ENCODE measurements around the gene EXOC3L4.
A peak's percentile ranks its signal among the peaks of the same experiment; 100 is the strongest.

EXOC3L4 gene

GRCh38 chr14:103122585-103122946 is 28.0 kb downstream of the EXOC3L4 start:
- peaks cover 0 to under 1% of the 10 kb centered on the region in 2 experiments; a peak in 1 of 3 replicates for H3K36me3 ChIP-seq (ENCODE audit: control insufficient read depth in 2 of 2, insufficient read depth in 1 of 2, low read length in 2 of 2)
- no peaks in the 10 kb centered on the region for H3K9me3 ChIP-seq (ENCODE audit: control insufficient read depth, insufficient read depth, low read depth, low read length)
- POLR2A ChIA-PET, result no interaction called here
- CTCF ChIA-PET, result no interaction called here
- H3K27ac ChIP-seq (ENCODE audit: extremely low read depth, low read depth, low read length), result peak overlapping the region; percentile 85
- no peak for TF ChIP-seq HOXC10 (CRISPR knock-in tag; IDR thresholded peaks at IDR 0.05)
- TF ChIP-seq, protein P1, sequence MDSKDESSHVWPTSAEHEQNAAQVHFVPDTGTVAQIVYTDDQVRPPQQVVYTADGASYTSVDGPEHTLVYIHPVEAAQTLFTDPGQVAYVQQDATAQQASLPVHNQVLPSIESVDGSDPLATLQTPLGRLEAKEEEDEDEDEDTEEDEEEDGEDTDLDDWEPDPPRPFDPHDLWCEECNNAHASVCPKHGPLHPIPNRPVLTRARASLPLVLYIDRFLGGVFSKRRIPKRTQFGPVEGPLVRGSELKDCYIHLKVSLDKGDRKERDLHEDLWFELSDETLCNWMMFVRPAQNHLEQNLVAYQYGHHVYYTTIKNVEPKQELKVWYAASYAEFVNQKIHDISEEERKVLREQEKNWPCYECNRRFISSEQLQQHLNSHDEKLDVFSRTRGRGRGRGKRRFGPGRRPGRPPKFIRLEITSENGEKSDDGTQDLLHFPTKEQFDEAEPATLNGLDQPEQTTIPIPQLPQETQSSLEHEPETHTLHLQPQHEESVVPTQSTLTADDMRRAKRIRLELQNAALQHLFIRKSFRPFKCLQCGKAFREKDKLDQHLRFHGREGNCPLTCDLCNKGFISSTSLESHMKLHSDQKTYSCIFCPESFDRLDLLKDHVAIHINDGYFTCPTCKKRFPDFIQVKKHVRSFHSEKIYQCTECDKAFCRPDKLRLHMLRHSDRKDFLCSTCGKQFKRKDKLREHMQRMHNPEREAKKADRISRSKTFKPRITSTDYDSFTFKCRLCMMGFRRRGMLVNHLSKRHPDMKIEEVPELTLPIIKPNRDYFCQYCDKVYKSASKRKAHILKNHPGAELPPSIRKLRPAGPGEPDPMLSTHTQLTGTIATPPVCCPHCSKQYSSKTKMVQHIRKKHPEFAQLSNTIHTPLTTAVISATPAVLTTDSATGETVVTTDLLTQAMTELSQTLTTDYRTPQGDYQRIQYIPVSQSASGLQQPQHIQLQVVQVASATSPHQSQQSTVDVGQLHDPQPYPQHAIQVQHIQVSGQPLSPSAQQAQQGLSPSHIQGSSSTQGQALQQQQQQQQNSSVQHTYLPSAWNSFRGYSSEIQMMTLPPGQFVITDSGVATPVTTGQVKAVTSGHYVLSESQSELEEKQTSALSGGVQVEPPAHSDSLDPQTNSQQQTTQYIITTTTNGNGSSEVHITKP (tag by site-specific recombination; IDR thresholded peaks at IDR 0.05), result 0 out of 2 replicates have a peak, but pooled peaks have one; percentile 5
- peak; percentile 9; the same call in 1 of the 2 replicates for TF ChIP-seq ZNF335 (tag by site-specific recombination; conservative IDR thresholded peaks at IDR 0.05)
- no peak overlapping the region for H3K4me3 ChIP-seq (ENCODE audit: low read depth, low read length)
- peaks cover 10% of the 10 kb centered on the region for H3K4me1 ChIP-seq (ENCODE audit: control insufficient read depth, insufficient read depth, low read length)

- Histone ChIP-seq H3K9me3 (ENCODE audit: control insufficient read depth, insufficient read depth, low read depth, low read length) (no peaks in the 10 kb centered on the region), H3K4me3 (ENCODE audit: low read depth, low read length) (peak within 1 kb of the TSS; percentile 32), H3K4me1 (ENCODE audit: control insufficient read depth, insufficient read depth, low read length) (peaks cover 10% of the 10 kb centered on the region), H3K27ac (ENCODE audit: extremely low read depth, low read depth, low read length) (peak within 1 kb of the TSS; percentile 85), H3K36me3 (ENCODE audit: control insufficient read depth in 2 of 2, insufficient read depth in 1 of 2, low read length in 2 of 2) (peaks cover 0 to 4% of the 10 kb centered on the region in 2 experiments; a peak in 1 of 3 replicates)
- TF ChIP-seq ZBTB44 (tag by site-specific recombination; IDR thresholded peaks at IDR 0.05) (no peak), ZNF660 (tag by site-specific recombination; IDR thresholded peaks at IDR 0.05) (no peak), ZBTB7A (tag by site-specific recombination; IDR thresholded peaks at IDR 0.05; ENCODE audit: low read depth) (no peak), ZNF473 (tag by site-specific recombination; IDR thresholded peaks at IDR 0.05) (no peak), ZBTB48 (tag by site-specific recombination; IDR thresholded peaks at IDR 0.05) (no peak), ZNF114 (tag by site-specific recombination; IDR thresholded peaks at IDR 0.05) (no peak)
- TF ChIP-seq, protein P2, sequence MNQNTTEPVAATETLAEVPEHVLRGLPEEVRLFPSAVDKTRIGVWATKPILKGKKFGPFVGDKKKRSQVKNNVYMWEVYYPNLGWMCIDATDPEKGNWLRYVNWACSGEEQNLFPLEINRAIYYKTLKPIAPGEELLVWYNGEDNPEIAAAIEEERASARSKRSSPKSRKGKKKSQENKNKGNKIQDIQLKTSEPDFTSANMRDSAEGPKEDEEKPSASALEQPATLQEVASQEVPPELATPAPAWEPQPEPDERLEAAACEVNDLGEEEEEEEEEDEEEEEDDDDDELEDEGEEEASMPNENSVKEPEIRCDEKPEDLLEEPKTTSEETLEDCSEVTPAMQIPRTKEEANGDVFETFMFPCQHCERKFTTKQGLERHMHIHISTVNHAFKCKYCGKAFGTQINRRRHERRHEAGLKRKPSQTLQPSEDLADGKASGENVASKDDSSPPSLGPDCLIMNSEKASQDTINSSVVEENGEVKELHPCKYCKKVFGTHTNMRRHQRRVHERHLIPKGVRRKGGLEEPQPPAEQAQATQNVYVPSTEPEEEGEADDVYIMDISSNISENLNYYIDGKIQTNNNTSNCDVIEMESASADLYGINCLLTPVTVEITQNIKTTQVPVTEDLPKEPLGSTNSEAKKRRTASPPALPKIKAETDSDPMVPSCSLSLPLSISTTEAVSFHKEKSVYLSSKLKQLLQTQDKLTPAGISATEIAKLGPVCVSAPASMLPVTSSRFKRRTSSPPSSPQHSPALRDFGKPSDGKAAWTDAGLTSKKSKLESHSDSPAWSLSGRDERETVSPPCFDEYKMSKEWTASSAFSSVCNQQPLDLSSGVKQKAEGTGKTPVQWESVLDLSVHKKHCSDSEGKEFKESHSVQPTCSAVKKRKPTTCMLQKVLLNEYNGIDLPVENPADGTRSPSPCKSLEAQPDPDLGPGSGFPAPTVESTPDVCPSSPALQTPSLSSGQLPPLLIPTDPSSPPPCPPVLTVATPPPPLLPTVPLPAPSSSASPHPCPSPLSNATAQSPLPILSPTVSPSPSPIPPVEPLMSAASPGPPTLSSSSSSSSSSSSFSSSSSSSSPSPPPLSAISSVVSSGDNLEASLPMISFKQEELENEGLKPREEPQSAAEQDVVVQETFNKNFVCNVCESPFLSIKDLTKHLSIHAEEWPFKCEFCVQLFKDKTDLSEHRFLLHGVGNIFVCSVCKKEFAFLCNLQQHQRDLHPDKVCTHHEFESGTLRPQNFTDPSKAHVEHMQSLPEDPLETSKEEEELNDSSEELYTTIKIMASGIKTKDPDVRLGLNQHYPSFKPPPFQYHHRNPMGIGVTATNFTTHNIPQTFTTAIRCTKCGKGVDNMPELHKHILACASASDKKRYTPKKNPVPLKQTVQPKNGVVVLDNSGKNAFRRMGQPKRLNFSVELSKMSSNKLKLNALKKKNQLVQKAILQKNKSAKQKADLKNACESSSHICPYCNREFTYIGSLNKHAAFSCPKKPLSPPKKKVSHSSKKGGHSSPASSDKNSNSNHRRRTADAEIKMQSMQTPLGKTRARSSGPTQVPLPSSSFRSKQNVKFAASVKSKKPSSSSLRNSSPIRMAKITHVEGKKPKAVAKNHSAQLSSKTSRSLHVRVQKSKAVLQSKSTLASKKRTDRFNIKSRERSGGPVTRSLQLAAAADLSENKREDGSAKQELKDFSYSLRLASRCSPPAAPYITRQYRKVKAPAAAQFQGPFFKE (tag by site-specific recombination; IDR thresholded peaks at IDR 0.05; ENCODE audit: borderline replicate concordance), result no peak
- CTCF ChIA-PET, result interaction anchor here (1.2 to 1.6 kb wide), 2 partner anchors 18 to 19 kb away, joined by 4 to 11 read pairs; no protein-coding TSS in a partner anchor
- POLR2A ChIA-PET, result no interaction called here
Observed at GRCh38 chr14:103122947-103123633, 28.6 kb downstream of the EXOC3L4 start, which contains the start of gene TNFAIP2. TNFAIP2 (plus strand) TSS chr14:103123461; CDS start chr14:103126458, 2,997 bp downstream.
